Breast epithelium (tissue), 3 donors: ENCODE data around the gene GOLGA6L2.

ENCODE experiments used
- CTCF ChIP-seq, 3 donors: fragments of 450-650 bp; IDR thresholded peaks; one replicate each; pipeline ENCODE4 v1.5.1; 2016 to 2017; ENCODE audit warnings: antibody characterized with exemption in 3 of 3, mild to moderate bottlenecking in 3 of 3, moderate library complexity in 3 of 3
- POLR2A ChIP-seq: fragments of 450-650 bp; IDR thresholded peaks from one replicate; pipeline ENCODE4 v1.6.1; 2016; ENCODE audit warnings: antibody characterized with exemption, mild to moderate bottlenecking, moderate library complexity
- POLR2AphosphoS5 ChIP-seq, 3 donors: sonication (generic); formaldehyde crosslinking; IDR thresholded peaks; one replicate each; pipeline ENCODE4 v1.6.1; 2017; ENCODE audit warnings: antibody characterized with exemption in 3 of 3

DNA sequence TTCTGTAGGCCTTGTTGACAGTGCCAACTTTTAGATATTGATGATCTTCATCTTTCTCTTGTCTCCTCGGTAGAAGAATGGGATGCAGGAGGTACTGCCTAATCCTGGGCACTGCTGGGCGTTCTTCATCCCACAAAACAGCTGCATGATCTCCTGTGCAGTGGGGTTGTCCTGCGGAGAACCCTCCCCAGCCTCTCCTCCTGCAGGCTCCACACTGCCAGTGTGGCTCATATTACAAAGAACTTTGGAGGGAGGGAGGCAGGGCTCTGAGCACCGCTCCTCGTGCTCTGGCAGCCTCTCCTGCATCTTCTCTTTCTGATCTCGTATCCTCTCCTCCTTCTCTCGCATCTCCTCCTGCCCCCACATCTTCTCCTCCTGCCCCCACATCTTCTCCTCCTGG is 7.5 kb downstream of the GOLGA6L2 start:
- TF ChIP-seq CTCF (IDR thresholded peaks at IDR 0.05) (no peak), POLR2A (no peak), POLR2AphosphoS5 (IDR thresholded peaks at IDR 0.05) (no peak)
